Measurements from ENCODE around the gene NAV3.

DNA sequence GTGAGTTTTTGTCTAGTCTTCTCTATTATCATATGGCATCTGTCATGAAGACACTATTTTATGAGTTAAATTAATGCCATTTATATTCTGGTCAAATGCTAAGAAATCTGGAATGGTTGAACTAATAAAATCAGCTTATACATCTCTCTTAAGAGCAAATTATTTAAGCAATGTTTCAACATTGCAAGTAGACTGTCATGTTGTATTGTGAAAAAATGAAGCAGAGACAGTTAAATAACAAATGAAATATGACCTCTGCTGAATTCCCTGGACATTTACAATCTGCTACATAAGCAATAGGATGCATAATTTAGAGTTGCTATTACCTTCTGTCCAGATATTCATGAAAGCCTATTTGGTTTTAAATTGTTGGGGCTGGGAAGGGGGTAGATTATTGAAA is 30.6 kb downstream of the NAV3 start:
- TF ChIP-seq, protein P1, sequence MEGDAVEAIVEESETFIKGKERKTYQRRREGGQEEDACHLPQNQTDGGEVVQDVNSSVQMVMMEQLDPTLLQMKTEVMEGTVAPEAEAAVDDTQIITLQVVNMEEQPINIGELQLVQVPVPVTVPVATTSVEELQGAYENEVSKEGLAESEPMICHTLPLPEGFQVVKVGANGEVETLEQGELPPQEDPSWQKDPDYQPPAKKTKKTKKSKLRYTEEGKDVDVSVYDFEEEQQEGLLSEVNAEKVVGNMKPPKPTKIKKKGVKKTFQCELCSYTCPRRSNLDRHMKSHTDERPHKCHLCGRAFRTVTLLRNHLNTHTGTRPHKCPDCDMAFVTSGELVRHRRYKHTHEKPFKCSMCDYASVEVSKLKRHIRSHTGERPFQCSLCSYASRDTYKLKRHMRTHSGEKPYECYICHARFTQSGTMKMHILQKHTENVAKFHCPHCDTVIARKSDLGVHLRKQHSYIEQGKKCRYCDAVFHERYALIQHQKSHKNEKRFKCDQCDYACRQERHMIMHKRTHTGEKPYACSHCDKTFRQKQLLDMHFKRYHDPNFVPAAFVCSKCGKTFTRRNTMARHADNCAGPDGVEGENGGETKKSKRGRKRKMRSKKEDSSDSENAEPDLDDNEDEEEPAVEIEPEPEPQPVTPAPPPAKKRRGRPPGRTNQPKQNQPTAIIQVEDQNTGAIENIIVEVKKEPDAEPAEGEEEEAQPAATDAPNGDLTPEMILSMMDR (IDR thresholded peaks at IDR 0.05), result no peak
- TF ChIP-seq EZH2 (IDR thresholded peaks at IDR 0.05; ENCODE audit: borderline replicate concordance, insufficient read depth, low read depth, low read length, poor library complexity, severe bottlenecking), result no peak
